Mesenchymal stem cell (in vitro differentiated cells and primary cell): ENCODE measurements around the gene PAH.

ENCODE experiments used
- DNase-seq: peaks from one replicate; pipeline ENCODE4 v3.0.0-alpha.2; 2013
- H2AFZ ChIP-seq: one replicate; pipeline ENCODE4 v1.6.1; 2013; ENCODE audit warnings: low read depth, mild to moderate bottlenecking, control low read depth, inconsistent platforms, low read length, moderate library complexity
- H2AK5ac ChIP-seq: 2 replicates; pipeline ENCODE4 v1.6.1; 2013; ENCODE audit warnings: low read length, moderate library complexity, mild to moderate bottlenecking, inconsistent platforms; ENCODE audit not compliant: severe bottlenecking
- H2BK120ac ChIP-seq: one replicate; pipeline ENCODE4 v1.6.1; 2013; ENCODE audit warnings: low read depth, mild to moderate bottlenecking, inconsistent platforms, low read length, moderate library complexity
- H2BK12ac ChIP-seq, 2 experiments: one replicate each; pipeline ENCODE4 v1.6.1; 2013; ENCODE audit warnings: inconsistent platforms in 2 of 2, low read length in 2 of 2, mild to moderate bottlenecking in 2 of 2, moderate library complexity in 2 of 2, control low read depth in 1 of 2
- H2BK15ac ChIP-seq: one replicate; pipeline ENCODE4 v1.6.1; 2013; ENCODE audit warnings: mild to moderate bottlenecking, low read depth, inconsistent platforms; ENCODE audit not compliant: poor library complexity, severe bottlenecking
- H2BK5ac ChIP-seq: 2 replicates; pipeline ENCODE4 v1.6.1; 2013; ENCODE audit warnings: low read depth, mild to moderate bottlenecking, low read length, control low read depth, inconsistent platforms; ENCODE audit not compliant: poor library complexity, severe bottlenecking
- H3K14ac ChIP-seq, 2 experiments: one replicate each; pipeline ENCODE4 v1.6.1; 2013; ENCODE audit warnings: inconsistent platforms in 2 of 2, low read length in 2 of 2, control low read depth in 1 of 2, mild to moderate bottlenecking in 1 of 2, moderate library complexity in 1 of 2
- H3K18ac ChIP-seq, 2 experiments: one replicate each; pipeline ENCODE4 v1.6.1; 2013; ENCODE audit warnings: inconsistent platforms in 2 of 2, low read length in 2 of 2, control low read depth in 1 of 2, low read depth in 1 of 2, mild to moderate bottlenecking in 1 of 2
- H3K23ac ChIP-seq, 2 experiments: one replicate each; pipeline ENCODE4 v1.6.1; 2013; ENCODE audit warnings: inconsistent platforms in 2 of 2, low read length in 2 of 2, mild to moderate bottlenecking in 2 of 2, moderate library complexity in 2 of 2, control low read depth in 1 of 2
- H3K27ac ChIP-seq: 2 replicates; pipeline ENCODE4 v1.5.1; 2013; ENCODE audit warnings: mild to moderate bottlenecking, moderate library complexity, low read length, control low read depth, inconsistent platforms; ENCODE audit not compliant: poor library complexity, severe bottlenecking
- H3K27me3 ChIP-seq, 2 experiments: 2 replicates each; pipeline versions ENCODE4 v1.6.1 to v1.7.0; 2013; ENCODE audit warnings: low read length in 2 of 2, mild to moderate bottlenecking in 2 of 2, moderate library complexity in 2 of 2, control low read depth in 1 of 2, inconsistent platforms in 1 of 2; ENCODE audit not compliant: control insufficient read depth in 1 of 2, insufficient read depth in 1 of 2
- H3K36me3 ChIP-seq, 2 experiments: 2 replicates each; pipeline versions ENCODE4 v1.6.1 to v1.7.0; 2013; ENCODE audit warnings: low read length in 2 of 2, control low read depth in 1 of 2, inconsistent platforms in 1 of 2, low read depth in 1 of 2, mild to moderate bottlenecking in 1 of 2; ENCODE audit not compliant: insufficient read depth in 2 of 2, control insufficient read depth in 1 of 2
- H3K4ac ChIP-seq, 2 experiments: one replicate each; pipeline ENCODE4 v1.6.1; 2013; ENCODE audit warnings: inconsistent platforms in 2 of 2, low read length in 2 of 2, mild to moderate bottlenecking in 2 of 2, moderate library complexity in 2 of 2, control low read depth in 1 of 2, low read depth in 1 of 2
- H3K4me1 ChIP-seq: 2 replicates; pipeline ENCODE4 v1.6.1; 2013; ENCODE audit warnings: low read depth, low read length, control low read depth; ENCODE audit not compliant: control insufficient read depth, insufficient read depth
- H3K4me2 ChIP-seq: 2 replicates; pipeline ENCODE4 v1.6.1; 2013; ENCODE audit warnings: low read length, mild to moderate bottlenecking, inconsistent platforms; ENCODE audit not compliant: poor library complexity, severe bottlenecking
- H3K4me3 ChIP-seq, 2 experiments: 2 replicates each; pipeline versions ENCODE4 v1.5.1 to v1.7.0; 2013; ENCODE audit warnings: low read length in 2 of 2, mild to moderate bottlenecking in 2 of 2, control low read depth in 1 of 2, low read depth in 1 of 2; ENCODE audit not compliant: insufficient read depth in 1 of 2
- H3K79me1 ChIP-seq: replicated peaks from 2 replicates; pipeline ENCODE4 v1.6.1; 2013; ENCODE audit warnings: mild to moderate bottlenecking, control low read depth, low read length, inconsistent platforms; ENCODE audit not compliant: poor library complexity, severe bottlenecking
- H3K9ac ChIP-seq: 2 replicates; pipeline ENCODE4 v1.7.0; 2013; ENCODE audit warnings: mild to moderate bottlenecking, low read length, moderate library complexity
- H3K9me3 ChIP-seq: 2 replicates; pipeline ENCODE4 v1.7.0; 2013; ENCODE audit warnings: mild to moderate bottlenecking, low read length; ENCODE audit not compliant: control insufficient read depth
- H4K8ac ChIP-seq: one replicate; pipeline ENCODE4 v1.6.1; 2013; ENCODE audit warnings: inconsistent platforms, mild to moderate bottlenecking, low read length, moderate library complexity
- H4K91ac ChIP-seq: one replicate; pipeline ENCODE4 v1.6.1; 2013; ENCODE audit warnings: mild to moderate bottlenecking, low read length, inconsistent platforms
- WGBS: methylation state at CpG from one replicate; pipeline ENCODE4 v1.1.7; 2013; ENCODE audit warnings: mixed read lengths; 5-methylcytosine and 5-hydroxymethylcytosine counted together

The PAH gene

GRCh38 chr12:102955926-102956737 lies 39.1 kb upstream of the PAH start:
- no peak overlapping the region for H2AK5ac ChIP-seq
- no peak overlapping the region for H3K9ac ChIP-seq
- DNase-seq, result no peak
- H3K4me1 ChIP-seq, result peaks cover 22% of the 10 kb centered on the region
- no peak overlapping the region for H2BK120ac ChIP-seq
- H3K4ac ChIP-seq, result no peak overlapping the region
- H3K27ac ChIP-seq, result no peak overlapping the region
- H3K4me3 ChIP-seq, result no peak overlapping the region
- H3K36me3 ChIP-seq, result no peaks in the 10 kb centered on the region
- H3K4me2 ChIP-seq, result peak overlapping the region; percentile 26
- 4% methylated on average over 36 of the region's 50 CpGs for whole genome bisulfite sequencing
- no peak overlapping the region for H4K8ac ChIP-seq
- no peak overlapping the region for H2BK12ac ChIP-seq
- no peak overlapping the region for H3K14ac ChIP-seq
- no peak overlapping the region for H4K91ac ChIP-seq
- H3K79me1 ChIP-seq, result no peaks in the 10 kb centered on the region
- no peak overlapping the region for H2BK15ac ChIP-seq
- no peak overlapping the region for H3K18ac ChIP-seq
- no peak overlapping the region for H3K23ac ChIP-seq
- H3K27me3 ChIP-seq, result peaks cover 89 to 90% of the 10 kb centered on the region in 2 experiments
- H3K9me3 ChIP-seq, result no peaks in the 10 kb centered on the region
- no peak overlapping the region for H2AFZ ChIP-seq
- no peak overlapping the region for H2BK5ac ChIP-seq

- Histone ChIP-seq H3K14ac (no peak overlapping the region), H3K27ac (no peak overlapping the region), H3K4me2 (no peak overlapping the region), H4K8ac (no peak overlapping the region), H3K18ac (no peak overlapping the region), H2BK15ac (no peak overlapping the region), H2AFZ (no peak overlapping the region), H2BK12ac (no peak overlapping the region), H3K4me3 (no peak overlapping the region), H3K4ac (no peak overlapping the region), H3K9me3 (no peaks in the 10 kb centered on the region), H3K9ac (no peak overlapping the region), H2AK5ac (no peak overlapping the region), H3K36me3 (no peaks in the 10 kb centered on the region), H3K23ac (no peak overlapping the region), H3K79me1 (no peaks in the 10 kb centered on the region), H4K91ac (no peak overlapping the region), H3K4me1 (peaks cover 22% of the 10 kb centered on the region), H3K27me3 (peaks cover 90% of the 10 kb centered on the region in 2 experiments), H2BK5ac (no peak overlapping the region), H2BK120ac (no peak overlapping the region)
- no peak for DNase-seq
- no CpG with 5 or more reads among the region's 1 CpG for WGBS
Measured at GRCh38 chr12:102954134-102954533, 37.1 kb upstream of the PAH start.

- no peak for DNase-seq
Measured at GRCh38 chr12:102953221-102953620, 36.2 kb upstream of the PAH start.

GRCh38 chr12:102951841-102952240 lies 34.8 kb upstream of the PAH start:
- H2AK5ac ChIP-seq, result no peak overlapping the region
- peaks cover 6% of the 10 kb centered on the region for H3K4me1 ChIP-seq
- WGBS, result 51% methylated on average over 7 of the region's 9 CpGs
- no peak overlapping the region for H2BK12ac ChIP-seq
- no peak for DNase-seq
- no peak overlapping the region for H4K8ac ChIP-seq
- no peak overlapping the region for H3K4ac ChIP-seq
- no peak overlapping the region for H3K9ac ChIP-seq
- no peak overlapping the region for H3K4me2 ChIP-seq
- H3K18ac ChIP-seq, result no peak overlapping the region
- H3K36me3 ChIP-seq, result no peaks in the 10 kb centered on the region
- no peak overlapping the region for H3K27ac ChIP-seq
- no peak overlapping the region for H3K14ac ChIP-seq
- H4K91ac ChIP-seq, result no peak overlapping the region
- H2AFZ ChIP-seq, result no peak overlapping the region
- no peak overlapping the region for H3K4me3 ChIP-seq
- no peak overlapping the region for H3K23ac ChIP-seq
- no peaks in the 10 kb centered on the region for H3K9me3 ChIP-seq
- H3K79me1 ChIP-seq, result no peaks in the 10 kb centered on the region
- H3K27me3 ChIP-seq, result peaks cover 72 to 91% of the 10 kb centered on the region in 2 experiments
- no peak overlapping the region for H2BK5ac ChIP-seq
- no peak overlapping the region for H2BK120ac ChIP-seq
- no peak overlapping the region for H2BK15ac ChIP-seq

More at GRCh38 chr12:102953221-102953620, 36.2 kb upstream of the PAH start:
- Histone ChIP-seq H3K4me3 (no peak overlapping the region), H3K23ac (no peak overlapping the region), H3K18ac (no peak overlapping the region), H3K4me1 (peaks cover 16% of the 10 kb centered on the region), H3K4me2 (no peak overlapping the region), H2AFZ (no peak overlapping the region), H3K9ac (no peak overlapping the region), H4K8ac (no peak overlapping the region), H2AK5ac (no peak overlapping the region), H2BK120ac (no peak overlapping the region), H3K36me3 (no peaks in the 10 kb centered on the region), H3K27me3 (peaks cover 84 to 87% of the 10 kb centered on the region in 2 experiments), H3K14ac (no peak overlapping the region), H3K27ac (no peak overlapping the region), H3K9me3 (no peaks in the 10 kb centered on the region), H3K79me1 (no peaks in the 10 kb centered on the region), H2BK15ac (no peak overlapping the region), H3K4ac (no peak overlapping the region), H4K91ac (no peak overlapping the region), H2BK12ac (no peak overlapping the region), H2BK5ac (no peak overlapping the region)
